CD14-positive monocyte (primary cell): ENCODE measurements around the gene IQGAP2. TPM values are rescaled to one million over a fixed set of nuclear protein-coding genes. Genes with fewer than 3 reads are reported as not detected.

Source experiments
- DNase-seq, 3 donors: peaks; one replicate each; pipeline ENCODE4 v3.0.0-alpha.2; 2011 to 2022
- H2AFZ ChIP-seq: 2 replicates; pipeline ENCODE4 v1.6.0; 2012; ENCODE audit warnings: mild to moderate bottlenecking, low read depth, low read length, inconsistent platforms; ENCODE audit not compliant: insufficient read depth, poor library complexity, severe bottlenecking
- H3K27ac ChIP-seq, 2 donors: 1 replicate in 1 of 2; 2 replicates in 1 of 2; pipeline ENCODE4 v1.5.1; 2012 to 2013; ENCODE audit warnings: low read length in 2 of 2, control low read depth in 1 of 2, inconsistent platforms in 1 of 2, low read depth in 1 of 2, mild to moderate bottlenecking in 1 of 2
- H3K27me3 ChIP-seq, 2 donors: one replicate each; pipeline versions ENCODE4 v1.6.0 to v1.6.1; 2011 to 2013; ENCODE audit warnings: low read length in 2 of 2; ENCODE audit not compliant: control insufficient read depth in 2 of 2, insufficient read depth in 2 of 2
- H3K36me3 ChIP-seq, 2 donors: replicated peaks in 1 of 2; 1 replicate in 1 of 2; 2 replicates in 1 of 2; pipeline versions ENCODE4 v1.5.1 to v1.6.1; 2012 to 2013; ENCODE audit warnings: low read length in 2 of 2, control low read depth in 1 of 2, inconsistent platforms in 1 of 2, mild to moderate bottlenecking in 1 of 2; ENCODE audit not compliant: insufficient read depth in 2 of 2, control insufficient read depth in 1 of 2
- H3K4me1 ChIP-seq, 2 donors: 1 replicate in 1 of 2; 2 replicates in 1 of 2; pipeline versions ENCODE4 v1.5.1 to v1.6.1; 2012 to 2013; ENCODE audit warnings: low read length in 2 of 2, control low read depth in 1 of 2, inconsistent platforms in 1 of 2, mild to moderate bottlenecking in 1 of 2, moderate library complexity in 1 of 2; ENCODE audit not compliant: insufficient read depth in 2 of 2, control insufficient read depth in 1 of 2
- H3K4me2 ChIP-seq: replicated peaks from 2 replicates; pipeline ENCODE3; 2012; ENCODE audit warnings: low read length, moderate library complexity, mild to moderate bottlenecking; ENCODE audit not compliant: poor library complexity, severe bottlenecking; ENCODE audit errors: extremely low read depth
- H3K4me3 ChIP-seq, 3 experiments: fragments of 200-600 bp in 1 of 3; sonication (generic) in 1 of 3; replicated peaks in 1 of 3; 1 replicate in 2 of 3; 2 replicates in 1 of 3; pipeline ENCODE4 v1.5.1; 2011 to 2013; ENCODE audit warnings: low read length in 3 of 3, mild to moderate bottlenecking in 3 of 3, control low read depth in 2 of 3, low read depth in 2 of 3, inconsistent platforms in 1 of 3, moderate library complexity in 1 of 3
- H3K79me2 ChIP-seq: 2 replicates; pipeline ENCODE4 v1.6.0; 2012; ENCODE audit warnings: mild to moderate bottlenecking, control low read depth, inconsistent platforms, low read length, moderate library complexity; ENCODE audit not compliant: insufficient read depth
- H3K9ac ChIP-seq: 2 replicates; pipeline ENCODE4 v1.6.0; 2017; ENCODE audit warnings: low read length, mild to moderate bottlenecking; ENCODE audit not compliant: insufficient read depth, poor library complexity, severe bottlenecking
- H3K9me3 ChIP-seq, 2 donors: replicated peaks in 1 of 2; 1 replicate in 1 of 2; 2 replicates in 1 of 2; pipeline versions ENCODE4 v1.5.1 to v1.6.1; 2012 to 2013; ENCODE audit warnings: low read length in 2 of 2, control low read depth in 1 of 2; ENCODE audit not compliant: control insufficient read depth in 1 of 2, insufficient read depth in 1 of 2
- H4K20me1 ChIP-seq: 2 replicates; pipeline ENCODE4 v1.6.0; 2012; ENCODE audit warnings: mild to moderate bottlenecking, low read length, control low read depth, moderate library complexity; ENCODE audit not compliant: insufficient read depth
- H3K27ac Mint-ChIP-seq, 7 donors: one replicate each; pipeline ENCODE4 v1.8.0; 2020; ENCODE audit warnings: mild to moderate bottlenecking in 7 of 7, mixed read lengths in 7 of 7, moderate library complexity in 6 of 7, inconsistent platforms in 2 of 7
- H3K27me3 Mint-ChIP-seq, 3 donors: one replicate each; pipeline ENCODE4 v1.8.0; 2021 to 2022; ENCODE audit warnings: low read depth in 3 of 3, mild to moderate bottlenecking in 3 of 3, mixed read lengths in 3 of 3, moderate library complexity in 3 of 3, inconsistent platforms in 1 of 3
- H3K36me3 Mint-ChIP-seq, 2 donors: one replicate each; pipeline ENCODE4 v1.8.0; 2020; ENCODE audit warnings: mixed read lengths in 2 of 2, inconsistent platforms in 1 of 2, mild to moderate bottlenecking in 1 of 2
- H3K4me1 Mint-ChIP-seq: one replicate; pipeline ENCODE4 v1.8.0; 2020; ENCODE audit warnings: mild to moderate bottlenecking, mixed read lengths
- H3K4me3 Mint-ChIP-seq, 2 donors: one replicate each; pipeline ENCODE4 v1.8.0; 2020; ENCODE audit warnings: mild to moderate bottlenecking in 2 of 2, mixed read lengths in 2 of 2, moderate library complexity in 1 of 2
- H3K9me3 Mint-ChIP-seq, 7 donors: one replicate each; pipeline ENCODE4 v1.8.0; 2020 to 2022; ENCODE audit warnings: mixed read lengths in 7 of 7, mild to moderate bottlenecking in 6 of 7, moderate library complexity in 6 of 7, inconsistent platforms in 2 of 7
- WGBS: methylation state at CpG from one replicate; pipeline ENCODE4 v1.1.5; 2013; ENCODE audit warnings: missing lambda C conversion rate; ENCODE audit not compliant: insufficient coverage; 5-methylcytosine and 5-hydroxymethylcytosine counted together
- intact Hi-C, 2 donors: fragments of 100-400 bp; cut with micrococcal nuclease; formaldehyde crosslinking; loops; one replicate each; pipeline versions ENCODE4 v1.15.0 to v1.15.1; 2023
- polyA plus RNA-seq, 3 donors: library from polyadenylated mRNA; depleted of rRNA in 1 of 3; unstranded in 2 of 3; stranded (reverse) in 1 of 3; fragments of 300-500 nt in 2 of 3; fragments of >200 nt in 1 of 3; fragmentation: Illumina TruSeq in 2 of 3; gene quantifications; 1 replicate in 2 of 3; 2 replicates in 1 of 3; pipeline ENCODE4 v1.2.3, GENCODE V29; 2012 to 2021
- TF ChIP-seq, protein P1 (sequence below): fragments of 200-600 bp; IDR thresholded peaks from one replicate; pipeline ENCODE4 v1.8.0; 2022; ENCODE audit warnings: antibody characterized with exemption, mild to moderate bottlenecking

The IQGAP2 gene
- polyA plus RNA-seq, 3 donors, result 21.4 to 50.9 (median 35.4) TPM

DNA sequence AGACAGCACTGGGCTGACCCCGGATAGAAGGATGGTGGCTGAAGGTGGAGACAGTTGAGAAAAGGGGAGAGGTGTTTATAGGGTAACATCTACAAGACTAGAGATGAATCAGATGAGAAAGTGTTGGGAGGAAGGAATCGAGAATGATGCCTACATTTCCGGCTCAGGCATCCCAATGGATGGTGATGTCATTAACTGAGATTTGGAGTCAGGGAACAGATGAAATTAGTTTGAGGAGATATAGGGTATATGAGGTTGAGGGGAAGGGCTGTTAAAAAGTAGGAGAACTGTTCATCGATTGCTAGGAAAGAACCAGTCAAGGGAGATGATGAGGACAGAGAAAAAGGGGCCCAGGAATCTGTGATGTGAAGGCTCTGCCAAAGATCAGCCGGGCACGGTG, 24.7 kb upstream of the IQGAP2 start:
- H3K4me1 ChIP-seq, result peaks cover 9 to 10% of the 10 kb centered on the region in 2 donors
- H3K9me3 Mint-ChIP-seq, result peaks cover 0 to 3% (median 0%) of the 10 kb centered on the region in 7 donors
- H3K27ac Mint-ChIP-seq, result no peak overlapping the region
- 97% methylated on average over 6 of the region's 6 CpGs for WGBS
- H3K9ac ChIP-seq, result no peak overlapping the region
- no peaks in the 10 kb centered on the region for H3K36me3 Mint-ChIP-seq
- H3K36me3 ChIP-seq, result no peaks in the 10 kb centered on the region
- H2AFZ ChIP-seq, result no peak overlapping the region
- H3K4me2 ChIP-seq, result no peak overlapping the region
- intact Hi-C loops, result loop anchor here in 1 of 2 donors (10.0 kb wide), 1 partner anchor 74 kb away; no protein-coding TSS in a partner anchor
- no peaks in the 10 kb centered on the region for H3K9me3 ChIP-seq
- DNase-seq, result no peak
- no peaks in the 10 kb centered on the region for H3K79me2 ChIP-seq
- H3K4me3 Mint-ChIP-seq, result no peak overlapping the region
- H4K20me1 ChIP-seq, result no peaks in the 10 kb centered on the region
- H3K4me1 Mint-ChIP-seq, result peaks cover 14% of the 10 kb centered on the region
- peaks cover 0 to 6% (median 1%) of the 10 kb centered on the region in 3 donors for H3K27me3 Mint-ChIP-seq
- H3K27ac ChIP-seq, result no peak overlapping the region
- no peaks in the 10 kb centered on the region for H3K27me3 ChIP-seq
- H3K4me3 ChIP-seq, result no peak overlapping the region
- TF ChIP-seq, protein P1, sequence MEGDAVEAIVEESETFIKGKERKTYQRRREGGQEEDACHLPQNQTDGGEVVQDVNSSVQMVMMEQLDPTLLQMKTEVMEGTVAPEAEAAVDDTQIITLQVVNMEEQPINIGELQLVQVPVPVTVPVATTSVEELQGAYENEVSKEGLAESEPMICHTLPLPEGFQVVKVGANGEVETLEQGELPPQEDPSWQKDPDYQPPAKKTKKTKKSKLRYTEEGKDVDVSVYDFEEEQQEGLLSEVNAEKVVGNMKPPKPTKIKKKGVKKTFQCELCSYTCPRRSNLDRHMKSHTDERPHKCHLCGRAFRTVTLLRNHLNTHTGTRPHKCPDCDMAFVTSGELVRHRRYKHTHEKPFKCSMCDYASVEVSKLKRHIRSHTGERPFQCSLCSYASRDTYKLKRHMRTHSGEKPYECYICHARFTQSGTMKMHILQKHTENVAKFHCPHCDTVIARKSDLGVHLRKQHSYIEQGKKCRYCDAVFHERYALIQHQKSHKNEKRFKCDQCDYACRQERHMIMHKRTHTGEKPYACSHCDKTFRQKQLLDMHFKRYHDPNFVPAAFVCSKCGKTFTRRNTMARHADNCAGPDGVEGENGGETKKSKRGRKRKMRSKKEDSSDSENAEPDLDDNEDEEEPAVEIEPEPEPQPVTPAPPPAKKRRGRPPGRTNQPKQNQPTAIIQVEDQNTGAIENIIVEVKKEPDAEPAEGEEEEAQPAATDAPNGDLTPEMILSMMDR, result no peak

DNA sequence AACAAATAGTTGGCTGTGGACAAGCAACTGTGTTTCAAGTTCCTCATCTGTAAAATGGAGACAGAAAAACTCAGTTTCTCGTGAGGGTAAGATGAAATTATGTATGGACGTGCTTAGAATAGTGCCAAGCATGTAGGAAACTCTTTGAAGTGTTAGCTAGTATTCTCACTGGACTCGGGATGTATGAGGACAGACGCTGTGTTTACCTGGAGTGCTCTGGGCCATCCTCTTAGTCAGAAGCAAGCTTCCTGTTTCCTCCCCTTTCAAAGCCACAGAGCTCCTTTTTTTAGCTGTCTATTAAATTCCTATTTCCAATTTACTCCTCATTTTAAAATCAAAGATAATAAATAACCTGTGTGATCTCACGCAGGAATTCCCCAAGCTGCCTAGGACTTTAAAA, 23.8 kb upstream of the IQGAP2 start:
- H3K4me3 ChIP-seq, result peak overlapping the region in 1 of 3 experiments; percentile 42
- WGBS, result 10% methylated on average over 2 of the region's 5 CpGs
- peak overlapping the region; percentile 67 for H2AFZ ChIP-seq
- peaks cover 9 to 10% of the 10 kb centered on the region in 2 donors for H3K4me1 ChIP-seq
- no peaks in the 10 kb centered on the region for H4K20me1 ChIP-seq
- TF ChIP-seq, protein P1, result no peak
- DNase-seq, result peak; percentile 21 to 42 (median 39)
- no peaks in the 10 kb centered on the region for H3K36me3 ChIP-seq
- intact Hi-C loops, result loop anchor here in 1 of 2 donors (10.0 kb wide), 1 partner anchor 75 kb away; no protein-coding TSS in a partner anchor
- no peaks in the 10 kb centered on the region for H3K9me3 ChIP-seq
- H3K79me2 ChIP-seq, result no peaks in the 10 kb centered on the region
- no peak overlapping the region for H3K9ac ChIP-seq
- H3K27me3 ChIP-seq, result no peaks in the 10 kb centered on the region
- peaks cover 0 to 5% (median 0%) of the 10 kb centered on the region in 3 donors for H3K27me3 Mint-ChIP-seq
- peaks cover 17% of the 10 kb centered on the region for H3K4me1 Mint-ChIP-seq
- peak overlapping the region in 1 of 7 donors; percentile 72 for H3K27ac Mint-ChIP-seq
- H3K27ac ChIP-seq, result no peak overlapping the region
- peaks cover 0 to 3% (median 0%) of the 10 kb centered on the region in 7 donors for H3K9me3 Mint-ChIP-seq
- H3K4me2 ChIP-seq, result peak overlapping the region; percentile 56
- peak overlapping the region in 1 of 2 donors; percentile 61 for H3K4me3 Mint-ChIP-seq
- no peaks in the 10 kb centered on the region for H3K36me3 Mint-ChIP-seq
